ENCODE measurements around the gene ZNF845. TPM values are rescaled to one million over a fixed set of nuclear protein-coding genes. Genes with fewer than 3 reads are reported as not detected.
"Not testable (repeated sequence)": the region's sequence is repeated elsewhere in the genome, so short reads cannot be mapped to it uniquely, and the experiment has no call there.

Gene ZNF845
- total RNA-seq, 1 experiment from 2014 or later: 9.9 TPM

- DNase-seq: peak; percentile 56
Measured at GRCh38 chr19:53357821-53358581, 24.5 kb downstream of the ZNF845 start.

DNA sequence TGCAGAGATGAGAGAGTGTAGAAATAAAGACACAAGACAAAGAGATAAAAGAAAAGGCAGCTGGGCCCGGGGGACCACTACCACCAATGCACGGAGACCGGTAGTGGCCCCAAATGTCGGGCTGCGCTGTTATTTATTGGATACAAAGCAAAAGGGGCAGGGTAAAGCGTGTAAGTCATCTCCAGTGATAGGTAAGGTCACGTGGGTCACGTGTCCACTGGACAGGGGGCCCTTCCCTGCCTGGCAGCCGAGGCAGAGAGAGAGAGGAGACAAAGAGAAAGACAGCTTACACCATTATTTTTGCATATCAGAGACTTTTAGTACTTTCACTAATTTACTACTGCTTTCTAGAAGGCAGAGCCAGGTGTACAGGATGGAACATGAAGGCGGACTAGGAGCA, 26.5 kb downstream of the ZNF845 start:
- not testable (repeated sequence) for DNase-seq; H3K27me3 ChIP-seq (ENCODE audit: control insufficient read depth, insufficient read depth, low read length); H3K4me3 ChIP-seq (ENCODE audit: insufficient read depth, low read depth, low read length); H3K36me3 ChIP-seq (replicated peaks; ENCODE audit: control insufficient read depth, insufficient read depth, low read length)

More at GRCh38 chr19:53357821-53358581, 24.5 kb downstream of the ZNF845 start:
- Histone ChIP-seq H3K4me3 (ENCODE audit: insufficient read depth, low read depth, low read length) (no peak overlapping the region), H3K27me3 (ENCODE audit: control insufficient read depth, insufficient read depth, low read length) (no peaks in the 10 kb centered on the region), H3K36me3 (replicated peaks; ENCODE audit: control insufficient read depth, insufficient read depth, low read length) (no peaks in the 10 kb centered on the region; the same call in 1 of the 2 replicates)

DNA sequence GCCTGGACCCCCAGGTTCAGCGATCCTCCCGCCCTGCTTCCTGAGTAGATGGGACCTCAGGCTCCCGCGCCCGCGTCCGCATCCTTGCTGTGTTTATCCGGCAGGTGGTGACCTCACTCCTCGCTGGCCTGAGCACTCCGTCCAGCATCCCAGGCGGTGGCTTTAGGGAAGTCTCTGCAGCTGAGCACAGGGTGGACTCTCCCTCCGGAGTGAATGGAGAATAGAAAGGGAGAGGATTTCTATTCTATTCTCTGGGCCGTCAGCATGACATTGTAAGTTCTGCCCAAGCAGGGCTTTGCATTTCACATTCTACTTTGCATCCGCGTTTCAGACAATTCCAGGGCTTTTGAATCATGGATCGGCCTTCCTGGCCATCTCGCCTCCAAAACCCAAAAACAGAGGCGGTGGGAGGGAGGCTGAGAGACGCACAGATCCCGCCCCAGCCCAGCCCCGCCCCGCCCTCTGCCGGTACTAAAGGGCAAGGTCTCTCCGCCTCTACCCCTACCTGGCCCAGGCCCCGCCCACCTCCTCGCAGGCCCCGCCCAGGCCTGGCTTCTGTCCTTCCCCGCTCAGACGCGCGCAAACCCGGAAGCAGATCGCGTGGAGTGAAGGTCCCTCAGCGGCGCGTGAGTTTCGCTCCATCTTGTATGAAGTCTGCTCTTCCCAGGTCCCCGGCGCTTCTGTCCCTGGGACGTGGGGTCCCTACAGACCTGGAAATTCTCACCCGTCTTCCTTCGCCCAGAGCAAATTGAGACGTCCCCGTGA, 31.8 kb downstream of the ZNF845 start, which contains the start of gene ZNF525:
ZNF525 (plus strand) TSS at position 572 of the 765 bp plus-strand sequence. CDS start 6,577 bp downstream, outside the sequence.
- peak within 1 kb of the TSS; percentile 82 for H3K4me3 ChIP-seq (ENCODE audit: insufficient read depth, low read depth, low read length)
- H3K27me3 ChIP-seq (ENCODE audit: control insufficient read depth, insufficient read depth, low read length): no peaks in the 10 kb centered on the region
- H3K36me3 ChIP-seq (replicated peaks; ENCODE audit: control insufficient read depth, insufficient read depth, low read length): no peaks in the 10 kb centered on the region
- DNase-seq: peak; percentile 98

DNA sequence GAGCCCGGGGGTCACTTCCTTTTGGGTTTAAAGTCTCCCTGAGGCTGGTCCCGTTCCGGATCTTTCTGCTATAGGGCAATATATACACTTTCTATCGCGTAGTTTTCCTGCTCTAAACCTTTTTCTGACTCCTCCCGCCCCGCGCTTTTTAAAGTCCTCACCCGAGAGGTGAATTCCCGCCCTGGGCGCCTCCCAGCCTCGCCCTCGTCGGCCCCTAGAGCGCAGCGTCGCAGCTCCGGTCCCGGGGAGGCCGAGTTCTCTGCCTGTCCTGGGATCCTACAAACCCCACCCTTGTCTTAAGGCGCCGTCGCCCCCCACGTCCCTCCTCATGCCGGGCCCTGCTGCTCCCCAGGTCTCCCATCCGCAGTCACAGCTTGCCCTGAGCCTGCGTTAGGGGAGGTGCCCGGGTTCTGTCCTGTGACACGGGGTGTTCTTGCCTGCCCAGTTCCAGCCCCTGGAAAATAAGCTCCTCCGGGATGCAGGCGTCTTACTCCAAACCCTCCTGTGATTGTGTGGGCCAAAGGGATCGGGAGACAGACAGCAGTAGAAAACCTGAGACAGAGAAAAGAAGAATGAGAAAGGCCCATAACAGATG, 32.4 kb downstream of the ZNF845 start:
- DNase-seq: peak; percentile 68
- H3K4me3 ChIP-seq (ENCODE audit: insufficient read depth, low read depth, low read length): peak overlapping the region; percentile 82

GRCh38 chr19:53372196-53372595, 38.6 kb downstream of the ZNF845 start:
- Histone ChIP-seq H3K36me3 (replicated peaks; ENCODE audit: control insufficient read depth, insufficient read depth, low read length) (peaks cover 14% of the 10 kb centered on the region), H3K4me3 (ENCODE audit: insufficient read depth, low read depth, low read length) (no peak overlapping the region), H3K27me3 (ENCODE audit: control insufficient read depth, insufficient read depth, low read length) (no peaks in the 10 kb centered on the region)
- DNase-seq: no peak

More for the DNA sequence above, 32.4 kb downstream of the ZNF845 start:
- 0 out of 2 replicates have a peak, but pooled peaks cover 1% of the 10 kb centered on the region for H3K36me3 ChIP-seq (replicated peaks; ENCODE audit: control insufficient read depth, insufficient read depth, low read length)
- no peaks in the 10 kb centered on the region for H3K27me3 ChIP-seq (ENCODE audit: control insufficient read depth, insufficient read depth, low read length)

DNA sequence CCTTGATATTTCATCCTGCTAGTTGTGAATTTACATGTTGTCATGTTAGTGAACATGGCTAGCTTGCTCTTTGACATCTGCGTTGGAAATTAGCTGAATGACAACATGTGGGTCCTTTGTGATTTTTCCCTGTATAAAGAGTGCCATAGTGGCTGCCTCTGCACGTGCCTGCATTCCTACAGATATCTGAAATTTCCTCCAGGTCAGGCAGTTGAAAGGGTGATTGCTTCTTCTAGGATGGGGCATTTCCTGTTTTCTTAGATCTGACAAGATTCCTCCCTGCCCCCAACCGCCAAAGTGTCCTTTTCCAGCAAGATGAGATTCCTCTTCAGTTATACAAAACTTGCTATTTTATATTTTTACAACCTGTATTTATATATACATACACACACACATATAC, 40.7 kb downstream of the ZNF845 start:
- no peak for DNase-seq
- no peaks in the 10 kb centered on the region for H3K27me3 ChIP-seq (ENCODE audit: control insufficient read depth, insufficient read depth, low read length)
- peaks cover 23% of the 10 kb centered on the region for H3K36me3 ChIP-seq (replicated peaks; ENCODE audit: control insufficient read depth, insufficient read depth, low read length)
- no peak overlapping the region for H3K4me3 ChIP-seq (ENCODE audit: insufficient read depth, low read depth, low read length)

DNA sequence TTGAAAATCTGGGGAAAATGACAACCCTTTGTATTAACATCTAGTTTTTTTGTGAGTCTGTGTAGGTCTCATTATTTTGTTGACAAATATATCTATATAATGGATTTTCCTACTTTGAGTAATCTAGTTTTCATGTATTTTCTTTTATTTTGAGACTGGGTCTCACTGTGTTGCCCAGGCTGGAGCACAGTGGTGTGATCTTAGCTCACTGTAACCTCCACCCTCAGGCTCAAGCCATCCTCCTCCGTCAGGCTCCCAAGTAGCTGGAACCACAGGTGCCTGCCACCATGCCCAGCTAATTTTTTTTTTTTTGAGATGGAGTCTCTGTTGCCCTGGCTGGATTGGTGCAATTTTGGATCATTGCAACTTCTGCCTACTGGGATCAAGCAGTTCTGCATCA, 41.2 kb downstream of the ZNF845 start:
- H3K27me3 ChIP-seq (ENCODE audit: control insufficient read depth, insufficient read depth, low read length): no peaks in the 10 kb centered on the region
- H3K36me3 ChIP-seq (replicated peaks; ENCODE audit: control insufficient read depth, insufficient read depth, low read length): peaks cover 23% of the 10 kb centered on the region
- H3K4me3 ChIP-seq (ENCODE audit: insufficient read depth, low read depth, low read length): no peak overlapping the region
- DNase-seq: no peak

DNA sequence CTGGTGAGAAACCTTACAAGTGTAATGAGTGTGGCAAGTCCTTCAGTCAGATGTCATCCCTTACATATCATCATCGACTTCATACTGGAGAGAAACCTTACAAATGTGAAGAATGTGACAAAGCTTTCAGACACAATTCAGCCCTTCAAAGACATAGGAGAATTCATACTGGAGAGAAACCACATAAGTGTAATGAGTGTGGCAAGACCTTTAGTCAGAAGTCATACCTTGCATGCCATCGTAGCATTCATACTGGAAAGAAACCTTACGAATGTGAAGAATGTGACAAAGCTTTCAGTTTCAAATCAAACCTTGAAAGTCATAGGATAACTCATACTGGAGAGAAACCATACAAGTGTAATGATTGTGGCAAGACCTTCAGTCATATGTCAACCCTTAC, 47.8 kb downstream of the ZNF845 start:
- Histone ChIP-seq H3K36me3 (replicated peaks; ENCODE audit: control insufficient read depth, insufficient read depth, low read length) (peaks cover 43% of the 10 kb centered on the region), H3K4me3 (ENCODE audit: insufficient read depth, low read depth, low read length) (no peak overlapping the region), H3K27me3 (ENCODE audit: control insufficient read depth, insufficient read depth, low read length) (no peaks in the 10 kb centered on the region)
- DNase-seq: no peak

DNA sequence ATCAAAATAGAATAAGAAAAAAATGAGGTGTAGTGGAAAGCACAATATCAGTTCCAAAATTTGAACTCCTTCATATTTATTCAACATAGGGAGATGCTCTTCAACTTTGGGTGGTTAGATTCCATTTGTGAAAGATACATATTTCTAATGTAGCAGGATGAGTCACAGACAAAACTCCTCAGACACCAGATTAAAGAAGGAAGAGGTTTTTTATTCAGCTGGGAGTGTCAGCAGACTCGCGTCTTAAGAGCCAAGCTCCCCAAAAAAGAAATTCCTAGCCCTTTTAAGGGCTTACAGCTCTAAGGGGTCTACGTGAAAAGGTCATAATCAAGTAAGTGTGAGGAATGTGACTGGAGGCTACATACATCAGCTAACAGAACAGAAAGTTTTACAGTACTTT, 54.6 kb downstream of the ZNF845 start:
- DNase-seq: no peak
- H3K36me3 ChIP-seq (replicated peaks; ENCODE audit: control insufficient read depth, insufficient read depth, low read length): peaks cover 10% of the 10 kb centered on the region
- H3K4me3 ChIP-seq (ENCODE audit: insufficient read depth, low read depth, low read length): no peak overlapping the region
- H3K27me3 ChIP-seq (ENCODE audit: control insufficient read depth, insufficient read depth, low read length): no peaks in the 10 kb centered on the region

GRCh38 chr19:53388904-53389303, 55.4 kb downstream of the ZNF845 start:
- Histone ChIP-seq H3K4me3 (ENCODE audit: insufficient read depth, low read depth, low read length) (no peak overlapping the region), H3K36me3 (replicated peaks; ENCODE audit: control insufficient read depth, insufficient read depth, low read length) (peaks cover 9% of the 10 kb centered on the region), H3K27me3 (ENCODE audit: control insufficient read depth, insufficient read depth, low read length) (no peaks in the 10 kb centered on the region)
- DNase-seq: no peak

GRCh38 chr19:53389571-53389970, 56.0 kb downstream of the ZNF845 start:
- peak overlapping the region; percentile 14; the same call in 1 of the 2 replicates for H3K4me3 ChIP-seq (ENCODE audit: insufficient read depth, low read depth, low read length)
- no peaks in the 10 kb centered on the region for H3K27me3 ChIP-seq (ENCODE audit: control insufficient read depth, insufficient read depth, low read length)
- H3K36me3 ChIP-seq (replicated peaks; ENCODE audit: control insufficient read depth, insufficient read depth, low read length): peaks cover 9% of the 10 kb centered on the region
- no peak for DNase-seq

DNA sequence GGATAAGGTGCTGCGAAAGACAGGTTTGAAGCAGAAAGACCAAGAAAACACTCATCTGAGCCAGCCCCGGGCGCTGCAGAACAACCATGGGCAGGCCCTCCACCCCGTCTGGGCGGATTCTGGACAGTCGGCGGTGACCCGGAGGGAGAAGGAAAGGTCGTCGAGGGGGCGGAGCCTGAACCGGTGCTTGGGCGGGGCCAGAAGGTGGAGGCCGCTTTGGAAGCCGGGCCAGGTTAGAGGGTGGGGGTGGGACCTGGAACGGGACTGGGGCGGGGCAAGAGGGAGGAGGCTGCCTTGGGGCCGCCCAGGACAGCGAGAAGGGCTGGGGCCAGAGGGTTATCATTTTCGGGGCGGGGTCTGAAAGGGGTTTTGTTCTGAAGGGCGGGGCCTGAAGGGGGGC, 56.4 kb downstream of the ZNF845 start:
- H3K36me3 ChIP-seq (replicated peaks; ENCODE audit: control insufficient read depth, insufficient read depth, low read length): peaks cover 9% of the 10 kb centered on the region
- H3K27me3 ChIP-seq (ENCODE audit: control insufficient read depth, insufficient read depth, low read length): no peaks in the 10 kb centered on the region
- DNase-seq: peak; percentile 89
- H3K4me3 ChIP-seq (ENCODE audit: insufficient read depth, low read depth, low read length): peak overlapping the region; percentile 14; the same call in 1 of the 2 replicates

DNA sequence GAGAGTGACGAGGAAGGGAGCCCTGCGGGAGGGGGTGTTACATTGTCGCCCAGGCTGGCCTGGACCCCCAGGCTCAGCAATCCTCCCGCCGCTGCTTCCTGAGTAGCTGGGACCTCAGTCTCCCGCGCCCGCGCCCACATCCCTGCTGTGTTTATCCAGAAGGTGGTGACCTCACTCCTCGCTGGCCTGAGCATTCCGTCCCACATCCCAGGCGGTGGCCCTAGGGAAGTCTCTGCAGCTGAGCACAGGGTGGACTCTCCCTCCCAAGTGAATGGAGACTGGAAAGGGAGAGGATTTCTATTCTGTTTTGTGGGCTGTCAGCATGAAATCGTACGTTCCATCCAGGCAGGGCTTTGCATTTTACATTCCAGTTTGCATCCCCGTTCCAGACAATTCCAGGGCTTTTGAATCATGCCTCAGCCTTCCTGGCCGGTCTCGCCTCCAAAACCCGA, 61.0 kb downstream of the ZNF845 start:
- Histone ChIP-seq H3K36me3 (replicated peaks; ENCODE audit: control insufficient read depth, insufficient read depth, low read length) (peaks cover 1% of the 10 kb centered on the region; the same call in 1 of the 2 replicates), H3K27me3 (ENCODE audit: control insufficient read depth, insufficient read depth, low read length) (no peaks in the 10 kb centered on the region), H3K4me3 (ENCODE audit: insufficient read depth, low read depth, low read length) (peak overlapping the region; percentile 36)
- peak; percentile 65 for DNase-seq

DNA sequence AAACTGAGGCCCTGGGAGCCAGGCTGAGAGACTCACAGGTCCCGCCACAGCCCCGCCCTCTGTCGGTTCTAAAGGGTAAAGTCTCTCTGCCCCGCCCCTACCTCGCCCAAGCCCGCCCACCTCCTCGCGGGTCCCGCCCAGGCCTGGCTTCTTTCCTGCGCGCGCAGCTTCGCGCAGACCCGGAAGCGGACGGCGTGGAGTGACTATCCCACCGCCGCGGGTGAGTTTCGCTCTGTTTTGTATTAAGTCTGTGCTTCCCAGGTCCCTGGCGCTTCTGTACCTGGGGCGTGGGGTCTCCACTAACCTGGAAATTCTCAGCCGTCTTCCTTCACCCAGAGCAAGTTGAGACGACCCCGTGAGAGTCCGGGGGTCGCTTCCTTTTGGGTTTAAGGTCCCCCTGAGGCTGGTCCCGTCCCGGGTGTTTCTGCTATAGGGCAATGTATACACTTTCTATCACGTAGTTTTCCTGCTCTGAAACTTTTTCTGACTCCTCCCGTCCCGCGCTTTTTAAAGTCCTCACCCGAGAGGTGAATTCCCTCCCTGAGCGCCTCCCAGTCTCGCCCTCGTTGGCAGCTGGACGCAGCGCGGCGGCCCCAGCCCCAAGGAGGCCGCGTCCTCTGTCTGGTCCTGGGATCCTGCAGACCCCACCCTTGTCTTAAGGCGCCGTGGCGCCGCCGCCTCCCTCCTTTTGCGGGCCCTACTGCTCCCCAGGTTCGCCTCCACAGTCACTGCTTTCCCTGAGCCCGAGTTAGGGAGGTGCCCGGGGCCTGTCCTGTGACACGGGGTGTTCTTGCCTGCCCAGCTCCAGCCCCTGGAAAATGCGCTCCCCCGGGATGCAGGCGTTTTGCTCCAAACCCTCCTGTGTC, 61.7 kb downstream of the ZNF845 start, which contains the start of gene ZNF765:
ZNF765 (plus strand) TSS at position 176 of the 866 bp plus-strand sequence. CDS start 2,867 bp downstream, outside the sequence.
- peak; percentile 97 for DNase-seq
- Histone ChIP-seq H3K27me3 (ENCODE audit: control insufficient read depth, insufficient read depth, low read length) (no peaks in the 10 kb centered on the region), H3K4me3 (ENCODE audit: insufficient read depth, low read depth, low read length) (peak within 1 kb of the TSS; percentile 78), H3K36me3 (replicated peaks; ENCODE audit: control insufficient read depth, insufficient read depth, low read length) (peaks cover 2% of the 10 kb centered on the region)

Data from H7 (cell line).